ENCODE measurements around the gene LYZL2.
"Not testable (repeated sequence)": the region's sequence is repeated elsewhere in the genome, so short reads cannot be mapped to it uniquely, and the experiment has no call there.

LYZL2 gene

GRCh38 chr10:30639946-30640786, 10.6 kb upstream of the LYZL2 start:
- no peak for ATAC-seq
- DNase-seq = no peak

- ATAC-seq = peak; percentile 91
- DNase-seq = peak; percentile 16
These were observed 8.4 kb upstream of the LYZL2 start for GRCh38 chr10:30637881-30638467.

GRCh38 chr10:30631188-30631587, 1.6 kb upstream of the LYZL2 start:
- ATAC-seq (no peak), DNase-seq (no peak)

- DNase-seq = no peak
- ATAC-seq = no peak
These were observed 1.0 kb upstream of the LYZL2 start for GRCh38 chr10:30630571-30630970.

- ATAC-seq, DNase-seq: not testable (repeated sequence)
These were observed 977 bp downstream of the LYZL2 start for GRCh38 chr10:30628576-30628975.

- not testable (repeated sequence) for DNase-seq, ATAC-seq
These were observed 2.7 kb downstream of the LYZL2 start for GRCh38 chr10:30626837-30627236.

GRCh38 chr10:30626196-30626595, 3.4 kb downstream of the LYZL2 start:
- not testable (repeated sequence) for ATAC-seq

GRCh38 chr10:30625080-30625479, 4.5 kb downstream of the LYZL2 start:
- DNase-seq = no peak
- ATAC-seq = no peak

More at GRCh38 chr10:30626196-30626595, 3.4 kb downstream of the LYZL2 start:
- DNase-seq = not testable (repeated sequence)

- no peak for ATAC-seq
- DNase-seq = no peak
These were observed 9.6 kb downstream of the LYZL2 start for GRCh38 chr10:30619966-30620365.

GRCh38 chr10:30617070-30617469, 12.5 kb downstream of the LYZL2 start:
- ATAC-seq (no peak), DNase-seq (no peak)

GRCh38 chr10:30611041-30611440, 18.5 kb downstream of the LYZL2 start:
- not testable (repeated sequence) for ATAC-seq, DNase-seq

GRCh38 chr10:30607814-30608213, 21.7 kb downstream of the LYZL2 start:
- ATAC-seq = no peak
- no peak for DNase-seq

- DNase-seq (no peak), ATAC-seq (no peak)
These were observed 23.2 kb downstream of the LYZL2 start for GRCh38 chr10:30606313-30606712.

- not testable (repeated sequence) for ATAC-seq, DNase-seq
These were observed 24.0 kb downstream of the LYZL2 start for GRCh38 chr10:30605341-30606121.

- DNase-seq (no peak), ATAC-seq (no peak)
These were observed 26.0 kb downstream of the LYZL2 start for GRCh38 chr10:30603589-30603988.

GRCh38 chr10:30602747-30603146, 26.8 kb downstream of the LYZL2 start:
- ATAC-seq (no peak), DNase-seq (no peak)

GRCh38 chr10:30600005-30600404, 29.5 kb downstream of the LYZL2 start:
- ATAC-seq (no peak), DNase-seq (no peak)

- ATAC-seq = no peak
These were observed 31.3 kb downstream of the LYZL2 start for GRCh38 chr10:30598105-30598776.

GRCh38 chr10:30597433-30597824, 32.1 kb downstream of the LYZL2 start:
- ATAC-seq = not testable (repeated sequence)

More at GRCh38 chr10:30598105-30598776, 31.3 kb downstream of the LYZL2 start:
- DNase-seq = no peak

GRCh38 chr10:30596493-30597432, 32.8 kb downstream of the LYZL2 start:
- not testable (repeated sequence) for DNase-seq, ATAC-seq

More at GRCh38 chr10:30597433-30597824, 32.1 kb downstream of the LYZL2 start:
- not testable (repeated sequence) for DNase-seq

GRCh38 chr10:30596013-30596412, 33.5 kb downstream of the LYZL2 start:
- no peak for ATAC-seq
- DNase-seq = no peak
